NCI-H1105 (cell line): ENCODE data around the gene RBM5.
"Not testable (repeated sequence)": the region's sequence is repeated elsewhere in the genome, so short reads cannot be mapped to it uniquely, and the experiment has no call there.

ENCODE experiments used
- DNase-seq: peaks from one replicate; lab custom pipeline; 2025; lab: John Stamatoyannopoulos, UW

The RBM5 gene

GRCh38 chr3:50088725-50089608 lies at the start of gene RBM5:
Gene RBM5 (plus strand): TSS chr3:50088919. CDS start chr3:50090435, 1,516 bp downstream.
- DNase-seq: peak; percentile 76

DNA sequence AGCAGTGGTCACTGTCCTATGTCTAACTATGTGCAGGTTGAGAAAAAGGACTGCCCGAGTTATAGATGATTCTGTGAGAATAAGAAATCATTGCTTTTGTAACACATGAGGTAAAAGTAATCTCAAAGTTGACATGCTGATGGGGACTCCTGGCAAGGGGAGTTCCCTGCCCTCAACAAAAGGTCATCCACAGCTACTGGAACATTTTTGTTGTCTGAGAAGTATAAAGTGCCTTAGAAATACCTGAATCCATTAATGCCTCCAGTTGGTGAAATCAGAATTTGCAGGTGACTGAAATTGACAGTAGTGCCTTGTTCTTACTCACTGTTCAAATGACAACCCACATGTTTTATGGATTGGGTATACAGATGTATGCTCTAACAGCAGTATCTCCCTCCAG lies 43.7 kb upstream of the RBM5 start:
- no peak for DNase-seq

GRCh38 chr3:50047426-50047825 lies 41.3 kb upstream of the RBM5 start:
- DNase-seq: no peak

DNA sequence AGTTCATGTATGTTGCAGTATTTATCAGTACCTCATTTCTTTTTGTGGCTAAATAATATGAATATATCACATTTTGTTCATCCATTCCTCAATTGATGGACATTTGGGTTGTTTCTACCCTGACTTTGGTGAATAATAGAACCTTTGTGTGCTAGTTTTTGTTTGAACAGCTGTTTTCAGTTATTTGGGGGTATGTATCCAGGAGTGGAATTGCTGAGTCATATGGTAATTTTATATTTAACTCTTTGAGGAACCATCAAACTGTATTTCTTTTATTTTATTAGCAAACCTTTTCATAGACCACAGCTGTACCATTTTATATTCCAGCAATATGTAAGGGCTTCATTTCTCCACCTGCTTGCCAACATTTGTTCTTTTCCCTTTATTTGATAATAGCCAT lies 38.4 kb upstream of the RBM5 start:
- peak; percentile 14 for DNase-seq

- no peak for DNase-seq
These were observed 31.0 kb upstream of the RBM5 start for GRCh38 chr3:50057756-50058155.

DNA sequence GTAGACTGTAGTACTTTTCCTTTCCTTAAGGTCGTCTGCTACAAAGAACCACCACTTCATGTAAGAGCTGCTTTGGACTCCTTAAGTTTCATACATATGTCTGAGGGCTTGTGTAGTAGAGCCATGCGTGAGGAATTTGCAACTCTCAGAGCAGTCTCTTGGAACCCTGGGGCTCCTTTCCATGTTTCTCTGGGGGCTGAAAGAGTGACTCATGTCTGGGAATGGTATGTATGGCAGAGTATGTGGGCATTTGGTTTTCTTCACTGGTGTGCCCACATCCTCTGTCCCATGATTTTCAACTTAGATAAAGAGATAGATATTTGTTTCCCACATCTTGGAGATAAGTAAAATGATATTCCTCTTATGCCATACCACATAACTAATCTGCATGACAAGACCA lies 20.6 kb upstream of the RBM5 start:
- no peak for DNase-seq

DNA sequence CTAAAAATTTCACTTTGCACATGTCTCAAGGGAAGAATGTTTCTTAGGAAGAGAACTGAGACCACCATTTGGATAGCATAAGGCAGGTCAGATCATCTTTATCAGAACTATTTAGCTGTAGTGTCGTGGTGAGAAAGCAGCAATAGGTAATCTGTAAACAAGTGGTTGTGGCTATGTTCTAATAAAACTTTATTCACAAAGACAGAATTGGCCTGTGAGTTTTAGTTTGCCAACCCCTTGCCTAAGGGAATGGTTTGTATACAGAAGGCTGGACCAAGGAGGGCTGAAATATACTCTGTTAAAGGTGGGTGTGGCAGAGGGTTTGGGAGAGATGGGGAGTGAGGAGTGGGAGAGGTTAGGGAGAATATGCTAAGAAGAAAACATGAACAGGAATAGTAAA lies 10.6 kb upstream of the RBM5 start:
- no peak for DNase-seq

- DNase-seq: no peak
These were observed 10.1 kb upstream of the RBM5 start for GRCh38 chr3:50078622-50079021.

DNA sequence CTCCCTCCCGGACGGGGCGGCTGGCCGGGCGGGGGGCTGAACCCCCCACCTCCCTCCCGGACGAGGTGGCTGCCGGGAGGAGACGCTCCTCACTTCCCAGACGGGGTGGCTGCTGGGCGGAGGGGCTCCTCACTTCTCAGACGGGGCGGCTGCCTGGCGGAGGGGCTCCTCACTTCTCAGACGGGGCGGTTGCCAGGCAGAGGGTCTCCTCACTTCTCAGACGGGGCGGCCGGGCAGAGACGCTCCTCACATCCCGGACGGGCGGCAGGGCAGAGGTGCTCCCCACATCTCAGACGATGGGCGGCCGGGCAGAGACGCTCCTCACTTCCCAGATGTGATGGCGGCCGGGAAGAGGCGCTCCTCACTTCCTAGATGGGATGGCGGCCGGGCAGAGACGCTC lies 3.8 kb upstream of the RBM5 start:
- DNase-seq: not testable (repeated sequence)

DNA sequence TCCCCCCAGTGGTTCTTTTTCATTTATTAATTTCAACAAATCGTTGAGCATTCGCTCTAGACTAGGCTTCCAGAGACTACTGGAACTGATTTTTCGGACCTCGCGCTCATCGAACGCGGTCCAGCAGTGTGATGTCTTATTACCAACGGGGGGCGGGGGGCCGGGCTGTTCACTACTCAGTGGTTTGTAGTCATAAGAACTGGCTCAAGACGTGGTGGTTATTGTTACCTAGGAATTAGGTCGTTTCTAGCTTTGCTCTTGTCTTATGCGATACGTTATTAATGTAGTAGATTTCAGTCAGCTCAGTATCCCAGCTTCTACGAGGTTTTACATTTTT lies 858 bp downstream of the RBM5 start:
- no peak for DNase-seq

- DNase-seq: no peak
These were observed 2.3 kb downstream of the RBM5 start for GRCh38 chr3:50090984-50091383.

DNA sequence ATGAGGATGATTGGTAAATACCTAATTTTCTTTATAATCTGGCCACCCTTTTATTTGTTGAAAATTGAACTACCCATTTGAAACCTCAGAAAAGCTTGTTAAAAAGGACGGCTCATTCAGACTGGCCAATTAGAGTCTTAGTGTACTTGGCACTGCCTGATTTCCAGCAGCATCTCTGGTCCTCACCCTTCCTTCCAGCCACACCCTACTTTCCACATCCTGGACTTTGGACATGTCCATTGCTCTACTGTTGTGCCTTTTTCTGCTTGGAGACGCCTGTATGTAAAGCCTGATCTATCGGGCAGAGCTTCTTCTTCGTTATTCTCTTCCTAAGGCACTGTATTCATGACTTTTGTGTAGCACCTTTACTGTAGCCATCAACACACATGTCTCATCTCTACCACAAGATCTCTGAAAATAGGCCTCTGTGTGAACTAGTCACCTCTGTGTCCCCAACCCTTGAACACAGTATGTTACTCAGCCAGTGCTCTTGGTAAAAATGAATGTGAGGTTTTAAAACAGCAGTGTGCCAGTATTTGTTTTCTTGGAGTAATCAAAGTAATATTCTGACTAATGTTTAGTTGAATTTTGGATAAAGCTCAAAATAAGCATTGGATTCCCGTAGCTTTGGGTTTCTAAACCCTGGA lies 6.8 kb downstream of the RBM5 start:
- no peak for DNase-seq

- DNase-seq: no peak
These were observed 11.7 kb downstream of the RBM5 start for GRCh38 chr3:50100386-50100785.

- DNase-seq: no peak
These were observed 12.5 kb downstream of the RBM5 start for GRCh38 chr3:50100956-50101845.

- DNase-seq: no peak
These were observed 13.8 kb downstream of the RBM5 start for GRCh38 chr3:50102558-50102957.

- no peak for DNase-seq
These were observed 23.0 kb downstream of the RBM5 start for GRCh38 chr3:50111757-50112156.

DNA sequence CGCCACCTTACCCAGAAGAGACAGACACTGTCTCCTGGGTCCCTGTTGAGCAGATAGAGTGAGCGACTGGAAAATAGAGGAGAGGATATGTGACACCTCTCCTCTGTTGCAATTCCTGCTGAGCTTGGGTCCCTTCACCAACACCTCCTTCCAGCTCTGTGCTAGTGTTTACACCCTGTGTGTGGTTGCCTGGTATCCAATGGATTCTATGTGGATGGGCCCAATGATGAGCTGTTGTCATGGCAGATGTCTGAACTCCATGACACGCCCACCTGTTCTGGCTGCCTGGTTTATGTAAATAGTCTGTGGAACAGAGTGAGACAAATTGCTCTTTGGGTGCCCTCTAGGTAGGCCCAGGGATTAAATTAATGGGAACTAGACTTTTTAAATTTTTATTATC lies 23.7 kb downstream of the RBM5 start:
- DNase-seq: no peak

DNA sequence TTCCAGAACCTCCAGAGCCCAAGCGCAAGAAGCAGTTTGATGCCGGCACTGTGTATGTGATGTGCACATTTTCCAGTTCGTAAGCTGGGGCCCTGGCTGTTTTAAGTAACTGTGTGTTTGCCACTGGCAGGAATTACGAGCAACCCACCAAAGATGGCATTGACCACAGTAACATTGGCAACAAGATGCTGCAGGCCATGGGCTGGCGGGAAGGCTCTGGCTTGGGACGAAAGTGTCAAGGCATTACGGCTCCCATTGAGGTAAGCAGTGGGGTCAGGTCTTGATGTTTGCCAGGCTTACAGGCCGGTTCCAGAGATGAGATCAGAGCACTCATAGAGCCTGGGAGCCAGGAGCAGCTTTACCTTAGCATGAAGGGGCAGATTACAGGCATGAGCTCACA lies 28.4 kb downstream of the RBM5 start:
- no peak for DNase-seq

- no peak for DNase-seq
These were observed 29.5 kb downstream of the RBM5 start for GRCh38 chr3:50118237-50118636.

DNA sequence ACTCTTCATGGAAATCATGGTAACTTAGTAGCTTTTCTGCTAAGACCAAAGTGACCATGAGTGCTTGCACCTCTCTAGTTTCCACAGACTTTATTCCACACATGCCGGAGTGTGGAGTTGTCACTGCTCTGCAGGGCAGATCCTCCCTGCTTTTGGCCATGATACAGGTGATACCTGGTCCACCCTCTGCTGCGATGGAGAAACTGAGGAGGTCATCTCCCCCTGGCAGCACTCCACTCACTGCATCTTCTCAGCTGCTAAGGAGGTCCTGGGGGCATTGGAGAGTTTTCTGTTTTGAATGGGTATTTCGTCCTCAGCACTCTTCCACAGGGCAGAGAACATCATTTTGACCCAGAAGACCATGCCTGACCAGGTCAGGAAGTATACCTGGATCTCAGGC lies 31.1 kb downstream of the RBM5 start:
- DNase-seq: no peak

DNA sequence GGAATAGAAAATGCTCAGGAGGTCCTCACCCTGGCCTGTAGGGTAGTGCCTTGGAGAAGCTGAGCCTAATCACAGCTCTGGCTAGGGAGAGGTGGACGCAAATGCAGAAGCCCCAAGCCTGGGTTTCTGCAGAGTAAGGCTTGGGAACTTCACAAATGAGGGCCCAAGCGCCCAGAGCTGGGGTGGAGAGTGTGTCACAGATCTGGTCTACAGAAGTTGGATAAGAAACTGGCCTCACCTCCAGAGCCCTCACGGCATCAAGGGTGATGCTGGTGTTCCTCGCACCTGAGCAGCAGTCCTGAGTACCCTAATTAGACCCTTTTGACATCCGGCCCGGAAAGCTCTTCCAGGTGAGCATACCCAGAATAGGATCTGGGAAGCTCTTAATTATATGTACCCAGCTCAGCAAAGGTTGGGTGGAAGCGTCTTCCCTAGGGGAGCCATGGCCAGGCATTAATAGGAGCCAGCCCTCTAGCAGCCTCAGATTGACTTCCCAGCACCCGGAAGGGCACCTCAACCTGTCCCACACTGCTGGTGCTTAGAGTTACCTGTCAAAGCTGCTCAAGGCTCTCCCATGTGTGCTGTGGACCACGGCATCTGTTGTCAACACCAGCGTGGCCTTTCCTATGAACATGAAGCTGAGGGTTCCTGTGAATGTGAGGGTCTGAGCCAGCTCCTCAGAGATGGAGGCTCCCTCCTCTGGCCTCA lies 31.8 kb downstream of the RBM5 start:
- DNase-seq: no peak
